CD4-positive, alpha-beta T cell (primary cell): Measurements from ENCODE around the gene TEN1. TPM values are rescaled to one million over a fixed set of nuclear protein-coding genes. Genes with fewer than 3 reads are reported as not detected.
"Not testable (repeated sequence)": the region's sequence is repeated elsewhere in the genome, so short reads cannot be mapped to it uniquely, and the experiment has no call there.

Experiments
- ATAC-seq: fragments of 200-7000 bp; cut with Tn5 transposase; one replicate; pipeline ENCODE4 v1.10.0; 2022; ENCODE audit warnings: mild to moderate bottlenecking; ENCODE audit not compliant: poor library complexity
- CTCF ChIA-PET: fragments of 350-600 bp; sonication (Branson Sonifier 250); formaldehyde crosslinking; loops from one replicate; lab custom pipeline; 2021; ENCODE audit warnings: antibody characterized with exemption, inconsistent platforms; lab: Charles Lee
- POLR2A ChIA-PET: fragments of 350-600 bp; sonication (Branson Sonifier 250); formaldehyde crosslinking; loops from one replicate; lab custom pipeline; 2021; ENCODE audit warnings: antibody characterized with exemption, inconsistent platforms; lab: Charles Lee
- DNase-seq, 14 experiments: peaks; one replicate each; pipeline ENCODE4 v3.0.0-alpha.2; 2013 to 2020; ENCODE audit warnings: mixed read lengths in 2 of 14
- H3K27ac ChIP-seq, 2 donors: one replicate each; pipeline versions ENCODE4 v1.5.1 to v1.7.0; 2013; ENCODE audit warnings: low read length in 2 of 2, low read depth in 1 of 2, mild to moderate bottlenecking in 1 of 2
- H3K27me3 ChIP-seq, 2 experiments: 1 replicate in 1 of 2; 2 replicates in 1 of 2; pipeline versions ENCODE4 v1.6.1 to v1.7.0; 2013; ENCODE audit warnings: low read length in 2 of 2, control low read depth in 1 of 2, mild to moderate bottlenecking in 1 of 2, moderate library complexity in 1 of 2; ENCODE audit not compliant: insufficient read depth in 2 of 2, control insufficient read depth in 1 of 2
- H3K36me3 ChIP-seq: one replicate; pipeline ENCODE4 v1.6.1; 2013; ENCODE audit warnings: low read length, control low read depth; ENCODE audit not compliant: insufficient read depth
- H3K4me1 ChIP-seq: one replicate; pipeline ENCODE4 v1.6.1; 2013; ENCODE audit warnings: low read length, control low read depth; ENCODE audit not compliant: insufficient read depth
- H3K4me3 ChIP-seq: one replicate; pipeline ENCODE4 v1.5.1; 2013; ENCODE audit warnings: mild to moderate bottlenecking, low read length, moderate library complexity
- H3K9me3 ChIP-seq, 2 experiments: 1 replicate in 1 of 2; 2 replicates in 1 of 2; pipeline versions ENCODE4 v1.6.1 to v1.7.0; 2013; ENCODE audit warnings: low read length in 2 of 2, mild to moderate bottlenecking in 2 of 2, control low read depth in 1 of 2, moderate library complexity in 1 of 2; ENCODE audit not compliant: control insufficient read depth in 1 of 2, insufficient read depth in 1 of 2
- H3K27ac Mint-ChIP-seq: one replicate; pipeline ENCODE4 v1.8.0; 2020; ENCODE audit warnings: mixed read lengths
- H3K27me3 Mint-ChIP-seq: one replicate; pipeline ENCODE4 v1.8.0; 2021; ENCODE audit warnings: mixed read lengths
- H3K36me3 Mint-ChIP-seq: one replicate; pipeline ENCODE4 v1.8.0; 2021; ENCODE audit warnings: low read depth, mixed read lengths
- H3K4me1 Mint-ChIP-seq: one replicate; pipeline ENCODE4 v1.8.0; 2021; ENCODE audit warnings: low read depth, mixed read lengths
- H3K4me3 Mint-ChIP-seq: one replicate; pipeline ENCODE4 v1.8.0; 2020; ENCODE audit warnings: mild to moderate bottlenecking, mixed read lengths
- H3K9me3 Mint-ChIP-seq: one replicate; pipeline ENCODE4 v1.8.0; 2020; ENCODE audit warnings: mixed read lengths
- intact Hi-C, 2 experiments: fragments of 100-400 bp; cut with DNase I in 1 of 2; cut with micrococcal nuclease in 1 of 2; formaldehyde crosslinking; loops; one replicate each; pipeline versions ENCODE4 v1.15.1 to v1.9.0; 2023 to 2025; cut with DNase I, micrococcal nuclease
- total RNA-seq, 174 experiments: library from RNA in 2 of 174; stranded (reverse) in 2 of 174; gene quantifications; one replicate each; pipeline ENCODE4 v1.2.3 and lab custom pipeline; 2021 to 2026
- TF ChIP-seq, protein P1 (sequence below): fragments of 200-600 bp; IDR thresholded peaks from one replicate; pipeline ENCODE4 v1.8.0; 2022; ENCODE audit warnings: antibody characterized with exemption, mild to moderate bottlenecking

The TEN1 gene
- total RNA-seq, 2 experiments from 2014 or later, result 13.0 to 13.8 TPM

DNA sequence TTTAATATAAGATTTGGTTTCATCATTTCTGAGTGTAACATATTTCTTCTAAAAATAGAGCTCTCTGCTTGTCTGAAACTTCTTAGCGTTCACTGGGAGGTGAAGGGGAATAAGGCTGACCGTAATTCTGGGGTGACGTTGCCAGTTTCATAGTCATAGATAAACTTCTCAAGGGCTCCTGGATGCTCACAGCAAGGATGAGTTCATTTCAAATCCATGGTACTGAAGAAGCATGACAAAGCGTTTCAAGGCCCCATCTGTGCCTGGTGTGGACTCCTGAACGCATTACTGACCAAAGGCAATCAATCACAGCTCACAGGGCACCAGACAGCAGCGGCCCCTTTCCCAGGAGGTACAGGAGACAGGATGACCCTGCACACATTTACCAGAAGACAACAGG lies 60.1 kb downstream of the TEN1 start:
- ATAC-seq (no peak), DNase-seq (no peak)
- H3K27ac Mint-ChIP-seq, result no peak overlapping the region
- H3K9me3 Mint-ChIP-seq, result no peaks in the 10 kb centered on the region
- no peak overlapping the region for H3K4me3 ChIP-seq
- H3K36me3 ChIP-seq, result peaks cover 61% of the 10 kb centered on the region
- H3K36me3 Mint-ChIP-seq, result peaks cover 62% of the 10 kb centered on the region
- H3K4me3 Mint-ChIP-seq, result no peak overlapping the region
- no peak overlapping the region for H3K27ac ChIP-seq
- TF ChIP-seq, protein P1, sequence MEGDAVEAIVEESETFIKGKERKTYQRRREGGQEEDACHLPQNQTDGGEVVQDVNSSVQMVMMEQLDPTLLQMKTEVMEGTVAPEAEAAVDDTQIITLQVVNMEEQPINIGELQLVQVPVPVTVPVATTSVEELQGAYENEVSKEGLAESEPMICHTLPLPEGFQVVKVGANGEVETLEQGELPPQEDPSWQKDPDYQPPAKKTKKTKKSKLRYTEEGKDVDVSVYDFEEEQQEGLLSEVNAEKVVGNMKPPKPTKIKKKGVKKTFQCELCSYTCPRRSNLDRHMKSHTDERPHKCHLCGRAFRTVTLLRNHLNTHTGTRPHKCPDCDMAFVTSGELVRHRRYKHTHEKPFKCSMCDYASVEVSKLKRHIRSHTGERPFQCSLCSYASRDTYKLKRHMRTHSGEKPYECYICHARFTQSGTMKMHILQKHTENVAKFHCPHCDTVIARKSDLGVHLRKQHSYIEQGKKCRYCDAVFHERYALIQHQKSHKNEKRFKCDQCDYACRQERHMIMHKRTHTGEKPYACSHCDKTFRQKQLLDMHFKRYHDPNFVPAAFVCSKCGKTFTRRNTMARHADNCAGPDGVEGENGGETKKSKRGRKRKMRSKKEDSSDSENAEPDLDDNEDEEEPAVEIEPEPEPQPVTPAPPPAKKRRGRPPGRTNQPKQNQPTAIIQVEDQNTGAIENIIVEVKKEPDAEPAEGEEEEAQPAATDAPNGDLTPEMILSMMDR, result no peak
- no peaks in the 10 kb centered on the region for H3K9me3 ChIP-seq
- no peaks in the 10 kb centered on the region for H3K27me3 ChIP-seq
- H3K4me1 Mint-ChIP-seq, result no peaks in the 10 kb centered on the region
- POLR2A ChIA-PET, result no interaction called here
- CTCF ChIA-PET, result no interaction called here
- intact Hi-C loops, result no loop called here
- no peaks in the 10 kb centered on the region for H3K27me3 Mint-ChIP-seq
- no peaks in the 10 kb centered on the region for H3K4me1 ChIP-seq

DNA sequence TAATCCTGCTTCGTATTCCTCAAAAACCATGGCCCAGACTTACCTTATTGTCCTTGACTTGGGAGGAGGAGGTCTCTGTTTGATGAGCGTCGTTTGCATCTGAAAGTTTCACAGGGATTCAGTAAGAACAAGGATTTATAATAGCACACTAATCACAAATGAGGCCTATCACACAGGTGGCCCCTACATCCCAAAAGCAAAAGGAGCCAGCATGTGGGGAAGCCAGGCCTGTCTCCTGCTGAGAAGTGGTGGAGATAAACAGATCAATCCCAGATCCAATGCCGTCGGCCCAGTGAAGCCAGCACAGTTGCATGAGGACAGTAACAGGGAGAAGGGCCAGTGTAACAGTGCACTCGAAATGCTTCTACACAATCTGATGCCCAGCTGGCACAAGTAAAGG lies 61.3 kb downstream of the TEN1 start:
- peaks cover 75% of the 10 kb centered on the region for H3K36me3 Mint-ChIP-seq
- H3K9me3 Mint-ChIP-seq, result no peaks in the 10 kb centered on the region
- TF ChIP-seq, protein P1, result no peak
- ChIA-PET POLR2A (interaction anchor here (1.6 kb wide), 1 partner anchor 10 kb away, joined by 5 read pairs; no protein-coding TSS in a partner anchor), CTCF (no interaction called here)
- intact Hi-C loops, result no loop called here
- H3K9me3 ChIP-seq, result no peaks in the 10 kb centered on the region
- no peaks in the 10 kb centered on the region for H3K27me3 ChIP-seq
- no peaks in the 10 kb centered on the region for H3K4me1 Mint-ChIP-seq
- H3K36me3 ChIP-seq, result peaks cover 73% of the 10 kb centered on the region
- no peak for ATAC-seq
- no peak overlapping the region for H3K4me3 Mint-ChIP-seq
- H3K27ac Mint-ChIP-seq, result no peak overlapping the region
- no peak overlapping the region for H3K27ac ChIP-seq
- no peaks in the 10 kb centered on the region for H3K27me3 Mint-ChIP-seq
- H3K4me1 ChIP-seq, result no peaks in the 10 kb centered on the region
- no peak overlapping the region for H3K4me3 ChIP-seq
- no peak for DNase-seq

DNA sequence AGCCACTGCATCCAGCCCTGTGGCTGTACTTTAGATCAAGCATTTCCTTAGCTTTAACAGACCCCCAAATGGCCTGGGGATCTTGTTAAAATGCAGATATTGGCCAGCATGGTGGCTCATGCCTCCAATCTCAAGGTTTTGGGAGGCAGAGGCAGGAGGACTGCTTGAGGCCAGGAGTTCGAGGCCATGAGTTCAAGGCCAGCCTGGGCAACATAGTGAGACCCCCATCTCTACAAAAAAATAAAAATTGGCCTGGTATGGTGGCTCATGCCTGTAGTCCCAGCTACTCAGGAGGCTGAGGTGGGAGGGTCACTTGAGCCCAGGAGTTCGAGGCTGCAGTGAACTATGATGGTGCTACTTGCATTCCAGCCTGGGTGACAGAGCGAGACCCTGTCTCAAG lies 63.8 kb downstream of the TEN1 start:
- H3K4me3 ChIP-seq, ATAC-seq, H3K27ac ChIP-seq, POLR2A ChIA-PET, H3K4me1 Mint-ChIP-seq, H3K27ac Mint-ChIP-seq, H3K27me3 ChIP-seq, H3K9me3 ChIP-seq, H3K9me3 Mint-ChIP-seq, H3K27me3 Mint-ChIP-seq, intact Hi-C loops, H3K4me3 Mint-ChIP-seq, CTCF ChIA-PET, H3K4me1 ChIP-seq, DNase-seq: not testable (repeated sequence)
- peaks cover 93% of the 10 kb centered on the region for H3K36me3 Mint-ChIP-seq
- peaks cover 95% of the 10 kb centered on the region for H3K36me3 ChIP-seq

DNA sequence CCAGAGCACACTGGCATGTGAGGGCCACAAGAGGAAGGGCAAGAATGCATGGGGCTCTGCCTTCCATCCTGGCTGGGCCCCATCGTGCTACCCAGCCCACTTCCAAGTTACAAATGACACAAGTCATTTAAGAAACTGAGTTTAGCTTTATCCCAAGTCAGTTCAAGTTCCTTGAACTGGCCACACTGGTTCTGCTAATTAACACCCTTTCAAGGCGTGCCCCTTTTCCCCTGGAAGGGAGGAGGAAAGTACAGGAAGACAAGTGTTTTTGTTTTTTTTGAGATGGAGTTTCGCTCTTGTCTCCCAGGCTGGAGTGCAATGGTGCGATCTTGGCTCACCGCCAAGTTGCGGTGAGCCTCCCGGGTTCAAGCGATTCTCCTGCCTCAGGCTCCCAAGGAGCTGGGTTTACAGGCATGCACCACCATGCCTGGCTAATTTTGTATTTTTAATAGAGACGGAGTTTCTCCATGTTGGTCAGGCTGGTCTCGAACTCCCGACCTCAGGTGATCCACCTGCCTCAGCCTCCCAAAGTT lies 65.5 kb downstream of the TEN1 start:
- H3K9me3 ChIP-seq, H3K9me3 Mint-ChIP-seq, intact Hi-C loops, H3K4me1 ChIP-seq, H3K27me3 Mint-ChIP-seq, H3K4me3 ChIP-seq, H3K27ac ChIP-seq, DNase-seq, POLR2A ChIA-PET, CTCF ChIA-PET, H3K27me3 ChIP-seq, H3K27ac Mint-ChIP-seq, ATAC-seq, H3K4me3 Mint-ChIP-seq: not testable (repeated sequence)
- Mint-ChIP-seq H3K36me3 (peaks cover 93% of the 10 kb centered on the region), H3K4me1 (peaks cover 13% of the 10 kb centered on the region)
- H3K36me3 ChIP-seq, result peaks cover 95% of the 10 kb centered on the region
